OCI-LY7 (cell line): Measurements from ENCODE around the gene STX11. TPM values are rescaled to one million over a fixed set of nuclear protein-coding genes. Genes with fewer than 3 reads are reported as not detected.

Source experiments
- BruUV-seq: library from RNA; stranded (reverse); fragments of 400-500 nt; replicated peaks from 2 replicates; lab custom pipeline; 2021; lab: Mats Ljungman, UMichigan
- CTCF ChIA-PET: fragments of 300-600 bp; sonication (Branson Sonifier 250); formaldehyde crosslinking; loops from one replicate; lab custom pipeline; 2022; ENCODE audit warnings: antibody characterized with exemption; ENCODE audit not compliant: unreplicated experiment; lab: Charles Lee
- POLR2A ChIA-PET: fragments of 300-600 bp; sonication (Branson Sonifier 250); formaldehyde crosslinking; loops from one replicate; lab custom pipeline; 2022; ENCODE audit warnings: antibody characterized with exemption; lab: Charles Lee
- DNase-seq: peaks from one replicate; pipeline ENCODE4 v3.0.0-alpha.2; 2015; ENCODE audit warnings: low spot score
- H2AFZ ChIP-seq: fragments of 200-600 bp; sonication (generic), shearing (Covaris generic); 2 replicates; pipeline ENCODE4 v1.6.1; 2014; ENCODE audit warnings: mild to moderate bottlenecking, antibody characterized with exemption, low read length, moderate library complexity
- H3K27ac ChIP-seq: fragments of 200-600 bp; sonication (generic); 2 replicates; pipeline ENCODE4 v1.5.1; 2014; ENCODE audit warnings: mixed run types, low read depth, mild to moderate bottlenecking, moderate library complexity, low read length, inconsistent platforms; ENCODE audit not compliant: poor library complexity, severe bottlenecking
- H3K36me3 ChIP-seq: fragments of 200-600 bp; sonication (generic); 2 replicates; pipeline ENCODE4 v1.6.1; 2014; ENCODE audit warnings: mild to moderate bottlenecking, antibody characterized with exemption, low read length, moderate library complexity, mixed read lengths; ENCODE audit not compliant: insufficient read depth
- H3K4me1 ChIP-seq: fragments of 200-600 bp; sonication (generic); 2 replicates; pipeline ENCODE4 v1.5.1; 2014; ENCODE audit warnings: mild to moderate bottlenecking, low read length; ENCODE audit not compliant: insufficient read depth, poor library complexity, severe bottlenecking
- H3K4me2 ChIP-seq: fragments of 200-600 bp; sonication (generic); 2 replicates; pipeline ENCODE4 v1.6.1; 2014; ENCODE audit warnings: mild to moderate bottlenecking, low read length
- H3K4me3 ChIP-seq: fragments of 200-600 bp; sonication (generic); 2 replicates; pipeline ENCODE4 v1.5.1; 2014; ENCODE audit warnings: mild to moderate bottlenecking, low read depth, low read length; ENCODE audit not compliant: poor library complexity, severe bottlenecking
- H3K79me2 ChIP-seq: fragments of 200-600 bp; sonication (generic); 2 replicates; pipeline ENCODE4 v1.6.1; 2016; ENCODE audit warnings: low read depth, mild to moderate bottlenecking, low read length, moderate library complexity, mixed read lengths; ENCODE audit not compliant: insufficient read depth
- H3K9me2 ChIP-seq: fragments of 200-600 bp; sonication (generic); 2 replicates; pipeline ENCODE4 v1.6.1; 2016; ENCODE audit warnings: mild to moderate bottlenecking, low read length, mixed read lengths; ENCODE audit not compliant: insufficient read depth
- H3K9me3 ChIP-seq: fragments of 200-600 bp; sonication (generic); 2 replicates; pipeline ENCODE4 v1.6.1; 2014; ENCODE audit warnings: mild to moderate bottlenecking, mixed run types, low read length, mixed read lengths
- H4K20me1 ChIP-seq: fragments of 200-600 bp; sonication (generic); 2 replicates; pipeline ENCODE4 v1.6.1; 2014; ENCODE audit warnings: mild to moderate bottlenecking, antibody characterized with exemption, low read length, moderate library complexity, mixed read lengths; ENCODE audit not compliant: insufficient read depth
- EZH2phosphoT487 ChIP-seq: fragments of 200-600 bp; sonication (generic); IDR thresholded peaks from 2 replicates; pipeline ENCODE4 v1.6.1; 2018; ENCODE audit warnings: low read depth, borderline replicate concordance, mild to moderate bottlenecking, mixed run types, antibody characterized with exemption, low read length, moderate library complexity, mixed read lengths
- intact Hi-C: fragments of 100-400 bp; cut with micrococcal nuclease; formaldehyde crosslinking; loops from one replicate; pipeline ENCODE4 v1.10.0; 2022; ENCODE audit not compliant: unreplicated experiment
- total RNA-seq, 2 experiments: library from RNA; depleted of rRNA in 1 of 2; stranded (reverse); fragments of >200 nt in 1 of 2; shearing (Covaris generic) in 1 of 2; gene quantifications; 2 replicates each; pipeline ENCODE4 v1.2.3, GENCODE V29; 2014 to 2022
- TF ChIP-seq, protein P1 (sequence below): fragments of 200-600 bp; sonication (generic); conservative IDR thresholded peaks from 2 replicates; pipeline ENCODE4 v1.5.1; 2014; ENCODE audit warnings: mild to moderate bottlenecking, antibody characterized with exemption, low read length, moderate library complexity, mixed read lengths

STX11 gene
- total RNA-seq, 2 experiments from 2014 or later = 0.16 to 1.1 TPM

DNA sequence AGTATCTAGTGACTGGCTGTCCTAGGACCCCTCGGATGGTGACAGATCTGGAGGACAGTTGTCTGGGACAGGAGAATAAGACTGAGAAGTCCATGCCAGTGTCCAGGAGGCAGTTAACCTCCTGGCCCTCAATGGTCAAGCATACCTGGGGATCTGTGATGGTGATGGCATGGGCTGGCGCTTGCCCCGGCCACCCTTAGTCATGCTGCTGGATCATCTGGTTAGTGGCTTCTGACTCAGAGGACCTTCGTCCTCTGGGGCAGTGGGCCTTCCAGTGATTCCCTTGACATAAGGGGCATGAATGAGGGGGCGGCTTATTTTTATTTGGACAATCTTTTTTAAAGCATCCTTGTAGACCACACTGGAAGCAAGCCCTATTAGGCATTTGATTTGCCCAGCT is 30.9 kb upstream of the STX11 start:
- POLR2A ChIA-PET = no interaction called here
- Histone ChIP-seq H3K4me3 (no peak overlapping the region), H3K4me2 (no peak overlapping the region), H3K27ac (no peak overlapping the region), H3K4me1 (no peaks in the 10 kb centered on the region), H3K9me3 (no peaks in the 10 kb centered on the region), H3K9me2 (no peaks in the 10 kb centered on the region), H4K20me1 (no peaks in the 10 kb centered on the region), H2AFZ (no peak overlapping the region), H3K36me3 (no peaks in the 10 kb centered on the region), H3K79me2 (no peaks in the 10 kb centered on the region)
- DNase-seq = no peak
- intact Hi-C loops = no loop called here
- TF ChIP-seq, protein P1, sequence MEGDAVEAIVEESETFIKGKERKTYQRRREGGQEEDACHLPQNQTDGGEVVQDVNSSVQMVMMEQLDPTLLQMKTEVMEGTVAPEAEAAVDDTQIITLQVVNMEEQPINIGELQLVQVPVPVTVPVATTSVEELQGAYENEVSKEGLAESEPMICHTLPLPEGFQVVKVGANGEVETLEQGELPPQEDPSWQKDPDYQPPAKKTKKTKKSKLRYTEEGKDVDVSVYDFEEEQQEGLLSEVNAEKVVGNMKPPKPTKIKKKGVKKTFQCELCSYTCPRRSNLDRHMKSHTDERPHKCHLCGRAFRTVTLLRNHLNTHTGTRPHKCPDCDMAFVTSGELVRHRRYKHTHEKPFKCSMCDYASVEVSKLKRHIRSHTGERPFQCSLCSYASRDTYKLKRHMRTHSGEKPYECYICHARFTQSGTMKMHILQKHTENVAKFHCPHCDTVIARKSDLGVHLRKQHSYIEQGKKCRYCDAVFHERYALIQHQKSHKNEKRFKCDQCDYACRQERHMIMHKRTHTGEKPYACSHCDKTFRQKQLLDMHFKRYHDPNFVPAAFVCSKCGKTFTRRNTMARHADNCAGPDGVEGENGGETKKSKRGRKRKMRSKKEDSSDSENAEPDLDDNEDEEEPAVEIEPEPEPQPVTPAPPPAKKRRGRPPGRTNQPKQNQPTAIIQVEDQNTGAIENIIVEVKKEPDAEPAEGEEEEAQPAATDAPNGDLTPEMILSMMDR = no peak
- no peak for TF ChIP-seq EZH2phosphoT487
- no TSS peak for BruUV-seq
- CTCF ChIA-PET = no interaction called here

DNA sequence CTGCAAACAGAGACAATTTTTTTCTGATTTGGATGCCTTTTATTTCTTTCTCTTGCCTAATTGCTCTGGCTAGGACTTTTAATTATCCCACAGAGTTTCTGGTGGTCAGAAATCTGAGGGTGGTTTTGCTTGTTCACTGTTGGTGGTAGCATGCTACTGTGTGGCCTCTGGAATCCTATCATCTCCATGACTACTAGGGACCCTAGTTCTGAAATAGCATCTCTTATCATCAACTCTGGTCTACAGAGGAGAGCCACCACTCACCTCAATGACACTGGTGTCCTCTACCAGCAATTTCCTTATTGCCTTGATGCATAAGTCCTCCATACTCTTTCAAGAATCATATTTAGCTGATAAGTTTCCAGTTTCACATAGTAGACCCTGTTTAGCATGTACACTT is 27.5 kb upstream of the STX11 start:
- Histone ChIP-seq H3K9me2 (no peaks in the 10 kb centered on the region), H3K4me3 (no peak overlapping the region), H4K20me1 (no peaks in the 10 kb centered on the region), H3K4me1 (no peaks in the 10 kb centered on the region), H2AFZ (no peak overlapping the region), H3K36me3 (no peaks in the 10 kb centered on the region), H3K79me2 (no peaks in the 10 kb centered on the region), H3K4me2 (no peak overlapping the region), H3K27ac (no peak overlapping the region), H3K9me3 (no peaks in the 10 kb centered on the region)
- TF ChIP-seq, protein P1 = no peak
- TF ChIP-seq EZH2phosphoT487 = no peak
- DNase-seq = no peak
- ChIA-PET CTCF (no interaction called here), POLR2A (interaction anchor here (1.0 to 2.0 kb wide), 3 partner anchors 8 to 191 kb away, joined by 3 to 7 read pairs (median 6); no protein-coding TSS in a partner anchor)
- intact Hi-C loops = no loop called here
- no TSS peak for BruUV-seq

DNA sequence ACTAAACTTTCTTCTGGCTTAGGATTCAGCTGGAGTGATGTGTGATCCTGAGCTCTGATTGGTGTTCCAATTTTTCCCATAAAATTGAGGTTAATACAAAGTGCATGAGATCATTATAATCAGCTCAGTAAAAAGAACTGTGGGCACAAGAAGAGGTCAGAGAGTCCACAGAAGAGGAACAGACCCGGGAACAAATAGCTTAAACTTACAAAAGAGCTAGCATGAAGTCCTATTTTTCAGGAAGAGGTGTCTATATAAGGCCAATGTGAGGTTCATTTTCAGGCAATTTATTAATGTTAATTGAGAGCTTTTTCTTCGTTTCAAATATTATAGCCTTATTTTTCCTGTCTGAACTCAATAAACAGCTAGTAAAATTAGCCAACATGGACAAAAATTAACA is 26.9 kb upstream of the STX11 start:
- DNase-seq = no peak
- Histone ChIP-seq H3K36me3 (no peaks in the 10 kb centered on the region), H3K4me3 (no peak overlapping the region), H4K20me1 (no peaks in the 10 kb centered on the region), H3K4me2 (no peak overlapping the region), H3K9me2 (no peaks in the 10 kb centered on the region), H3K79me2 (no peaks in the 10 kb centered on the region), H2AFZ (no peak overlapping the region), H3K4me1 (no peaks in the 10 kb centered on the region), H3K9me3 (no peaks in the 10 kb centered on the region), H3K27ac (no peak overlapping the region)
- intact Hi-C loops = no loop called here
- ChIA-PET POLR2A (interaction anchor here (0.5 to 2.0 kb wide), 9 partner anchors 9 to 1650 kb away, joined by 3 to 7 read pairs (median 3); no protein-coding TSS in a partner anchor), CTCF (no interaction called here)
- TF ChIP-seq, protein P1 = no peak
- no TSS peak for BruUV-seq
